Measurements from ENCODE around the gene FLYWCH1. TPM values are rescaled to one million over a fixed set of nuclear protein-coding genes. Genes with fewer than 3 reads are reported as not detected.

FLYWCH1 gene
- total and polyA plus RNA-seq, 9 of the 15 experiments (the other 6 are each of a cell fraction or from before 2014, with no cell fraction given), result 0.18 to 33.6 (median 11.3) TPM

DNA sequence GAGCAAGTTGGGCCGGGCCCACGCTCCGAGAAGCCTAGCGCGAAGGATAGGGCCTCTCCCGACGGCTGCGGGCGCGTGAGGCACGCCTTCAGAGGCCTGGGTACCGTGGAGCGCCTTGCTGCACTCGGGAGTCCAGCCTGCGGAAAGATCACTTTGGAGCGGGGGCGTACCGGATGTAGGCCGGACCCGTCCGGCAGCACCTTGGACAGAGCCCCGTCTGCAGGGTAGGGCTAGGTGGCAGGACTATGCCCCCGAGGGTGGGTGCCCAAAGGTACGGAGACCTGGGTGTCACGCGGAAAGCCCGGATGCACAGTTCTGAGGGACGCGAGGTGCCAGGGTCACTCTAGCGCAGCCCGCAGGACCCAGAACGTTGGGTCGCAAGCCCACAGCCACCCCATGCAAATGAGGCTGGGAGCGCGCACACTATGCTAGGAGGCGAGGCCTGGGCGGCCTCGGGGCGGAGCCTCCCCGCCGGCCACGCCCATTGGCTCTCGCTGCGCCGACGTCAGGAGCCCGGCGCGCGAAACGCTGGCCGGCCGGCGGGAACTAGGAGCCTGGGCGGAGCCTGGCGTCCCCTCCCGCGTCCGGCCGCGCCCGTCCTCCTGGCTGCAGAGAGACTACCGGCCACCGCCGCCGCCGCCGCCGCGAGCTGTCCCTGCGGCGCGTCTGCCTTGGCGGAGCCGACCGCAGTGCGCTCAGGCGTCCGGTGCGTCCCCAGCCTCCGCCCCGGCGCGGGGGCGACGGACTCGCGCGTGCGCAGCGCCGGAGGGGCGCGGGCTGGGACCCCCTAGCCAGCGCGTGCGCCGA, 57.2 kb downstream of the FLYWCH1 start, which contains the start of gene PAQR4 (continued):
- TF ChIP-seq SIN3A (IDR thresholded peaks at IDR 0.05; ENCODE audit: borderline replicate concordance in 2 of 2, control insufficient read depth in 1 of 2, low read depth in 2 of 2, low read length in 2 of 2) (peak; percentile 96 to 97), MTA3 (IDR thresholded peaks at IDR 0.05; ENCODE audit: borderline replicate concordance) (peak; percentile 90), MECOM (CRISPR knock-in tag; IDR thresholded peaks at IDR 0.05) (no peak), FOXK1 (CRISPR knock-in tag; IDR thresholded peaks at IDR 0.05; ENCODE audit: borderline replicate concordance) (peak; percentile 97), CREB3 (tag; conservative IDR thresholded peaks at IDR 0.05; ENCODE audit: low read depth) (no peak; the same call in 1 of the 2 replicates), ZNF780A (CRISPR knock-in tag; IDR thresholded peaks at IDR 0.05) (no peak), MBD2 (IDR thresholded peaks at IDR 0.05; ENCODE audit: borderline replicate concordance, low read depth) (no peak), SMAD2 (IDR thresholded peaks at IDR 0.05; ENCODE audit: low read depth, low read length) (no peak), HMG20B (CRISPR knock-in tag; IDR thresholded peaks at IDR 0.05) (no peak), PHB (CRISPR knock-in tag; IDR thresholded peaks at IDR 0.05) (no peak), MAFK (IDR thresholded peaks at IDR 0.05; ENCODE audit: low read length) (no peak), TEAD4 (IDR thresholded peaks at IDR 0.05; ENCODE audit: low read length) (0 out of 2 replicates have a peak, but pooled peaks have one; percentile 10), TEAD4 (CRISPR knock-in tag; IDR thresholded peaks at IDR 0.05; ENCODE audit: borderline replicate concordance) (no peak; the same call in 1 of the 2 replicates), SOX6 (IDR thresholded peaks at IDR 0.05) (no peak), ZNF785 (CRISPR knock-in tag; IDR thresholded peaks at IDR 0.05) (no peak), RBM14 (IDR thresholded peaks at IDR 0.05; ENCODE audit: borderline replicate concordance, insufficient read depth, low read depth, low read length) (no peak), MAZ (CRISPR knock-in tag; conservative IDR thresholded peaks at IDR 0.05 in 1 of 2, IDR thresholded peaks at IDR 0.05 in 1 of 2) (peak; percentile 85 to 97)
- TF ChIP-seq, protein P1, sequence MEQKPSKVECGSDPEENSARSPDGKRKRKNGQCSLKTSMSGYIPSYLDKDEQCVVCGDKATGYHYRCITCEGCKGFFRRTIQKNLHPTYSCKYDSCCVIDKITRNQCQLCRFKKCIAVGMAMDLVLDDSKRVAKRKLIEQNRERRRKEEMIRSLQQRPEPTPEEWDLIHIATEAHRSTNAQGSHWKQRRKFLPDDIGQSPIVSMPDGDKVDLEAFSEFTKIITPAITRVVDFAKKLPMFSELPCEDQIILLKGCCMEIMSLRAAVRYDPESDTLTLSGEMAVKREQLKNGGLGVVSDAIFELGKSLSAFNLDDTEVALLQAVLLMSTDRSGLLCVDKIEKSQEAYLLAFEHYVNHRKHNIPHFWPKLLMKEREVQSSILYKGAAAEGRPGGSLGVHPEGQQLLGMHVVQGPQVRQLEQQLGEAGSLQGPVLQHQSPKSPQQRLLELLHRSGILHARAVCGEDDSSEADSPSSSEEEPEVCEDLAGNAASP (IDR thresholded peaks at IDR 0.05), result no peak
- TF ChIP-seq, protein P2, sequence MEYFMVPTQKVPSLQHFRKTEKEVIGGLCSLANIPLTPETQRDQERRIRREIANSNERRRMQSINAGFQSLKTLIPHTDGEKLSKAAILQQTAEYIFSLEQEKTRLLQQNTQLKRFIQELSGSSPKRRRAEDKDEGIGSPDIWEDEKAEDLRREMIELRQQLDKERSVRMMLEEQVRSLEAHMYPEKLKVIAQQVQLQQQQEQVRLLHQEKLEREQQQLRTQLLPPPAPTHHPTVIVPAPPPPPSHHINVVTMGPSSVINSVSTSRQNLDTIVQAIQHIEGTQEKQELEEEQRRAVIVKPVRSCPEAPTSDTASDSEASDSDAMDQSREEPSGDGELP (CRISPR knock-in tag; IDR thresholded peaks at IDR 0.05; ENCODE audit: borderline replicate concordance), result peak; percentile 92
- TF ChIP-seq, protein P3, sequence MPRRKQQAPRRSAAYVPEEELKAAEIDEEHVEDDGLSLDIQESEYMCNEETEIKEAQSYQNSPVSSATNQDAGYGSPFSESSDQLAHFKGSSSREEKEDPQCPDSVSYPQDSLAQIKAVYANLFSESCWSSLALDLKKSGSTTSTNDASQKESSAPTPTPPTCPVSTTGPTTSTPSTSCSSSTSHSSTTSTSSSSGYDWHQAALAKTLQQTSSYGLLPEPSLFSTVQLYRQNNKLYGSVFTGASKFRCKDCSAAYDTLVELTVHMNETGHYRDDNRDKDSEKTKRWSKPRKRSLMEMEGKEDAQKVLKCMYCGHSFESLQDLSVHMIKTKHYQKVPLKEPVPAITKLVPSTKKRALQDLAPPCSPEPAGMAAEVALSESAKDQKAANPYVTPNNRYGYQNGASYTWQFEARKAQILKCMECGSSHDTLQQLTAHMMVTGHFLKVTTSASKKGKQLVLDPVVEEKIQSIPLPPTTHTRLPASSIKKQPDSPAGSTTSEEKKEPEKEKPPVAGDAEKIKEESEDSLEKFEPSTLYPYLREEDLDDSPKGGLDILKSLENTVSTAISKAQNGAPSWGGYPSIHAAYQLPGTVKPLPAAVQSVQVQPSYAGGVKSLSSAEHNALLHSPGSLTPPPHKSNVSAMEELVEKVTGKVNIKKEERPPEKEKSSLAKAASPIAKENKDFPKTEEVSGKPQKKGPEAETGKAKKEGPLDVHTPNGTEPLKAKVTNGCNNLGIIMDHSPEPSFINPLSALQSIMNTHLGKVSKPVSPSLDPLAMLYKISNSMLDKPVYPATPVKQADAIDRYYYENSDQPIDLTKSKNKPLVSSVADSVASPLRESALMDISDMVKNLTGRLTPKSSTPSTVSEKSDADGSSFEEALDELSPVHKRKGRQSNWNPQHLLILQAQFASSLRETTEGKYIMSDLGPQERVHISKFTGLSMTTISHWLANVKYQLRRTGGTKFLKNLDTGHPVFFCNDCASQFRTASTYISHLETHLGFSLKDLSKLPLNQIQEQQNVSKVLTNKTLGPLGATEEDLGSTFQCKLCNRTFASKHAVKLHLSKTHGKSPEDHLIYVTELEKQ (CRISPR knock-in tag; IDR thresholded peaks at IDR 0.05), result no peak

Data from K562 (cell line).